Left renal cortex interstitium (tissue), 4 donors: ENCODE measurements around the gene OR6J1. TPM values are rescaled to one million over a fixed set of nuclear protein-coding genes. Genes with fewer than 3 reads are reported as not detected.

Experiments used
- DNase-seq, 4 donors: peaks; one replicate each; pipeline ENCODE4 v3.0.0-alpha.2; 2013; ENCODE audit warnings: low read depth in 4 of 4, low spot score in 2 of 4, missing footprints in 1 of 4
- polyA plus RNA-seq, 4 donors: library from polyadenylated mRNA; unstranded; fragments of 120-200 nt; gene quantifications; one replicate each; pipeline ENCODE4 v1.2.1, GENCODE V29; 2013; ENCODE audit not compliant: insufficient read length in 4 of 4

The OR6J1 gene
- polyA plus RNA-seq, 4 donors, result 0.07 to 0.42 (median 0.21) TPM

- no peak for DNase-seq
These were observed 60.2 kb downstream of the OR6J1 start for GRCh38 chr14:22583994-22584393.

Other genes with a start within 250 kb of the OR6J1 start
- gene DAD1, start 55.1 kb downstream of the OR6J1 start, polyA plus RNA-seq, result 100 to 1,000 TPM; 239 to 305 (median 248) TPM
- 10 to 100 TPM; 40.7 to 57.2 (median 50.8) TPM for gene ABHD4, start 46.1 kb downstream of the OR6J1 start, polyA plus RNA-seq
- gene OXA1L, start 122.3 kb upstream of the OR6J1 start, polyA plus RNA-seq, result 100 to 1,000 TPM; 121 to 142 (median 137) TPM
- 100 to 1,000 TPM in 1 of 4 donors, 10 to 100 TPM in 3; 77.6 to 141 (median 91.2) TPM for gene SLC7A7, start 171.1 kb upstream of the OR6J1 start, polyA plus RNA-seq
- 100 to 1,000 TPM in 2 of 4 donors, 10 to 100 TPM in 2; 67.2 to 105 (median 97.4) TPM for gene MRPL52, start 185.5 kb upstream of the OR6J1 start, polyA plus RNA-seq
- gene MMP14, start 192.2 kb upstream of the OR6J1 start, polyA plus RNA-seq, result 100 to 1,000 TPM; 127 to 186 (median 161) TPM
- 100 to 1,000 TPM in 1 of 4 donors, 10 to 100 TPM in 3; 81.1 to 100 (median 87.9) TPM for gene LRP10, start 227.4 kb upstream of the OR6J1 start, polyA plus RNA-seq
- gene REM2, start 238.9 kb upstream of the OR6J1 start, polyA plus RNA-seq, result 1 to 10 TPM; 1.3 to 2.3 (median 1.9) TPM